Measurements from ENCODE around the gene MINPP1.
A peak's percentile ranks its signal among the peaks of the same experiment; 100 is the strongest.

GRCh38 chr10:87505366-87506111 lies 846 bp downstream of the MINPP1 start:
- TF ChIP-seq CTCF (conservative IDR thresholded peaks at IDR 0.05; ENCODE audit: low read depth, low read length) (peak; percentile 62), RAD21 (IDR thresholded peaks at IDR 0.05; ENCODE audit: low read length) (peak; percentile 67), BHLHE40 (IDR thresholded peaks at IDR 0.05; ENCODE audit: low read depth, low read length) (no peak; the same call in 1 of the 2 replicates), POLR2A (IDR thresholded peaks at IDR 0.05; ENCODE audit: low read depth, low read length) (no peak), MXI1 (IDR thresholded peaks at IDR 0.05; ENCODE audit: borderline replicate concordance, low read depth, low read length) (no peak)
